ENCODE data around the gene ITGB4. TPM values are rescaled to one million over a fixed set of nuclear protein-coding genes. Genes with fewer than 3 reads are reported as not detected.

The ITGB4 gene
- total RNA-seq, 2 experiments from 2014 or later = 0.69 to 1.8 TPM

GRCh38 chr17:75737133-75737962, 16.1 kb downstream of the ITGB4 start:
- no peak for ATAC-seq
- Mint-ChIP-seq H3K27me3 (peaks cover 2% of the 10 kb centered on the region), H3K27ac (no peak overlapping the region), H3K4me3 (no peak overlapping the region), H3K4me1 (ENCODE audit: low read depth) (peaks cover 6% of the 10 kb centered on the region), H3K36me3 (ENCODE audit: low read depth) (no peaks in the 10 kb centered on the region), H3K9me3 (no peaks in the 10 kb centered on the region)
- DNase-seq = no peak
- ChIA-PET CTCF (interaction anchor here (0.6 to 22.4 kb wide), 6 partner anchors 12 to 136 kb away, joined by 3 to 217 read pairs (median 4); partner anchors contain the start of gene SMIM5), POLR2A (interaction anchor here (1.0 kb wide), 1 partner anchor 41 kb away, joined by 3 read pairs; no protein-coding TSS in a partner anchor)
- intact Hi-C loops (cut with micrococcal nuclease) = no loop called here
- TF ChIP-seq CTCF (IDR thresholded peaks at IDR 0.05) = no peak

GRCh38 chr17:75738218-75738802, 17.1 kb downstream of the ITGB4 start:
- no peak for TF ChIP-seq CTCF (IDR thresholded peaks at IDR 0.05)
- DNase-seq (peak; percentile 74), ATAC-seq (peak; percentile 95)
- CTCF ChIA-PET = interaction anchor here (0.6 to 22.4 kb wide), 6 partner anchors 11 to 137 kb away, joined by 3 to 217 read pairs (median 4); partner anchors contain the start of gene SMIM5
- POLR2A ChIA-PET = interaction anchor here (1.0 kb wide), 1 partner anchor 40 kb away, joined by 3 read pairs; no protein-coding TSS in a partner anchor
- intact Hi-C loops (cut with micrococcal nuclease) = no loop called here
- H3K4me3 Mint-ChIP-seq = no peak overlapping the region
- peaks cover 6% of the 10 kb centered on the region for H3K4me1 Mint-ChIP-seq (ENCODE audit: low read depth)
- H3K27ac Mint-ChIP-seq = peak overlapping the region; percentile 65
- H3K36me3 Mint-ChIP-seq (ENCODE audit: low read depth) = no peaks in the 10 kb centered on the region
- no peaks in the 10 kb centered on the region for H3K9me3 Mint-ChIP-seq
- peaks cover 2% of the 10 kb centered on the region for H3K27me3 Mint-ChIP-seq

- H3K4me3 Mint-ChIP-seq = no peak overlapping the region
- DNase-seq = no peak
- no peaks in the 10 kb centered on the region for H3K9me3 Mint-ChIP-seq
- H3K27me3 Mint-ChIP-seq = peaks cover 2% of the 10 kb centered on the region
- no peak for ATAC-seq
- peaks cover 6% of the 10 kb centered on the region for H3K4me1 Mint-ChIP-seq (ENCODE audit: low read depth)
- TF ChIP-seq CTCF (IDR thresholded peaks at IDR 0.05) = no peak
- POLR2A ChIA-PET = no interaction called here
- no peaks in the 10 kb centered on the region for H3K36me3 Mint-ChIP-seq (ENCODE audit: low read depth)
- intact Hi-C loops (cut with micrococcal nuclease) = no loop called here
- CTCF ChIA-PET = interaction anchor here (1.5 to 22.4 kb wide), 3 partner anchors 10 to 106 kb away, joined by 3 to 217 read pairs (median 14); partner anchors contain the start of gene SMIM5
- no peak overlapping the region for H3K27ac Mint-ChIP-seq
Measured at GRCh38 chr17:75739174-75739573, 17.9 kb downstream of the ITGB4 start.

- intact Hi-C loops (cut with micrococcal nuclease) = no loop called here
- no peak overlapping the region for H3K27ac Mint-ChIP-seq
- peaks cover 4% of the 10 kb centered on the region for H3K4me1 Mint-ChIP-seq (ENCODE audit: low read depth)
- no peak for ATAC-seq
- no peaks in the 10 kb centered on the region for H3K9me3 Mint-ChIP-seq
- TF ChIP-seq CTCF (IDR thresholded peaks at IDR 0.05) = no peak
- no peak overlapping the region for H3K4me3 Mint-ChIP-seq
- no peaks in the 10 kb centered on the region for H3K36me3 Mint-ChIP-seq (ENCODE audit: low read depth)
- POLR2A ChIA-PET = interaction anchor here (0.6 kb wide), 1 partner anchor 64 kb away, joined by 3 read pairs; no protein-coding TSS in a partner anchor
- CTCF ChIA-PET = interaction anchor here (1.4 to 22.4 kb wide), 2 partner anchors 10 to 106 kb away, joined by 6 to 217 read pairs; partner anchors contain the start of gene SMIM5
- DNase-seq = no peak
- H3K27me3 Mint-ChIP-seq = peaks cover 2% of the 10 kb centered on the region
Measured at GRCh38 chr17:75739801-75740200, 18.5 kb downstream of the ITGB4 start.
